GM19043 (cell line): Measurements from ENCODE around the gene PLIN5.

Source experiments
- ATAC-seq: cut with Tn5 transposase; IDR thresholded peaks from one replicate; pipeline ENCODE4 v1.9.1; 2021; ENCODE audit warnings: low read depth; ENCODE audit not compliant: unreplicated experiment

PLIN5 gene

DNA sequence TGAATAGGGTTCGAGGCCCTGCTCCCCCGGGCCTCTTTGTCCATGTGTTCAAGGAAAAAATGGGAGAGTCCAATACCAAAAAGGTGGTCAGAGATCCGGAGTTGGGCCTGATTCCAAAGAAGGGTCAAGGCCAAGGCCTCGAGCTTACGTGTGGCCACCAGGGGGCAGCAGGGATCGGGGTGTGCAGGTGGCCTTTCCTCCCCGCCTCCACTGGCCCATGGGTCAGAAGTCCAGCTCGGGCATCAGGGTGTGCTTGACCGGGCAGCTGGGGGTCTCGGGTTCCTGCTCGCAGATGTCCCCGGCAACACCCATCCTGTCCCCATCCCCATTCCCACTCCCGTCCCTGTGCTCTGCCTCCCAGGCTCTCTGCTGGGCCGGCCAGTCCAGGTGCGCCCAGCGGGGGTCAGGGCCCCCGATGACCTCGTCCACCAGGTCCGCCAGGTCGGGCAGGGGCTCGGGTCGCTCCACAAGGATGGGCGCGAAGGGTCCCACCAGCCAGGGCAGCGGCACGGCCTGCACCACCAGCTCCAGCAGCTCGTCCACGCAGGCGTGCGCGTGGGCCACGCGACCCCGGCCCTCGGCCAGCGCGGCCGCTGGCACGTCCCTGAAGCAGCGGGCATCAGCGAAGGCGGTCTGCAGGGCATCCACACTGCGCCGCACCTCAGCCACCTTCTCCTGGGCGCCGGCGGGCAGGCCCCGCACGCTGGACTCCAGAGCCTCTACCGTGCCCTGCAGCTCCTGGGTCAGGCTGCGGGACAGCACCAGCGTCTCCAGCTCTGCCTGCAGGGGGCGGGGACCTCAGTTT lies 11.5 kb downstream of the PLIN5 start:
- no peak for ATAC-seq

DNA sequence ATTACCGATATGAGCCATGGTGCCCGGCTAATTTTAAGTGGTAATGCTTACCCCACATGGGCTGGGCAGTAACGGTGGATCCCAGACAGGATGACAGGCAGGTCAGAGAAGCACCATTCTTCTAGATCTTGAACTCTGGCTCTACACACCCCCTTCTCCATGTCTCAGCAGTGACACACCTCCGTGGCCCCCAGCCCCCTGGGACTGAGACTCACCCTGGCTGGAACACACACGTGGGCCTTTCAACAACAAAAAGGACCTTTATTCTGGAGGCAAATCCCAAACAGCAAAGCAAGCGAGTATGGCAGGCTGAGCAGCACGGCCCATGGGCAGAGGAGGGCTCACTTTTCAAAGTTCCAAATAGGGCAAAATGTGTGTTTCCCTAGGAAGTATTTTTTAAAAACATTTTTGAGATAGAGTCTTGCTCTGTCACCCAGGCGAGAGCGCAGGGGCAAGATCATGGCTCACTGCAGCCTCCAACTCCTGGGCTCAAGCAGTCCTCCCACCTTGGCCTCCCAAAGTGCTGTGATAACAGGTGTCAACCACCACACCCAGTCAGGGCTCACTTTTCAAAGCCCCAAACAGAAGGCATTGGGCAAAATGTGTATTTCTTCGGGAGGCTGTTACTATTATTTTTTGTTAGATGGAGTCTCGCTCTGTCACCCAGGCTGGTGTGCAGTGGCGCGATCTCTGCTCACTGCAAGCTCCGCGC lies 12.6 kb downstream of the PLIN5 start:
- no peak for ATAC-seq

DNA sequence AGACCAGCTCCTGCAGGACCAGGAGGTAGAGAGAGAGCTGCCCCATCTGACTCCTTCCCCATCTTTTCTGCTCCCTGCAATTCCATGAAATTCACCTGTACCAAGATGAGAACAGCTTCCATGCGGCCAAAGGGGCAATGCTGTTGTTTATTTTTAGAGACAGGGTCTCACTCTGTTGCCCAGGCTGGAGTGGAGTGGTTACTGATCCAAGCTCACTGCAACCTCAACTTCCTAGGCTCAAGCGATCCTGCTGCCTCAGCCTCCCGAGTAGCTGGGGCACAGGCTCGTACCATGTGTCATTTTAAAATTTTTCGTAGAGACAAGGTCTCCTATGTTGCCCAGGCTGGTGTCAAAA lies 13.2 kb downstream of the PLIN5 start:
- ATAC-seq: no peak

DNA sequence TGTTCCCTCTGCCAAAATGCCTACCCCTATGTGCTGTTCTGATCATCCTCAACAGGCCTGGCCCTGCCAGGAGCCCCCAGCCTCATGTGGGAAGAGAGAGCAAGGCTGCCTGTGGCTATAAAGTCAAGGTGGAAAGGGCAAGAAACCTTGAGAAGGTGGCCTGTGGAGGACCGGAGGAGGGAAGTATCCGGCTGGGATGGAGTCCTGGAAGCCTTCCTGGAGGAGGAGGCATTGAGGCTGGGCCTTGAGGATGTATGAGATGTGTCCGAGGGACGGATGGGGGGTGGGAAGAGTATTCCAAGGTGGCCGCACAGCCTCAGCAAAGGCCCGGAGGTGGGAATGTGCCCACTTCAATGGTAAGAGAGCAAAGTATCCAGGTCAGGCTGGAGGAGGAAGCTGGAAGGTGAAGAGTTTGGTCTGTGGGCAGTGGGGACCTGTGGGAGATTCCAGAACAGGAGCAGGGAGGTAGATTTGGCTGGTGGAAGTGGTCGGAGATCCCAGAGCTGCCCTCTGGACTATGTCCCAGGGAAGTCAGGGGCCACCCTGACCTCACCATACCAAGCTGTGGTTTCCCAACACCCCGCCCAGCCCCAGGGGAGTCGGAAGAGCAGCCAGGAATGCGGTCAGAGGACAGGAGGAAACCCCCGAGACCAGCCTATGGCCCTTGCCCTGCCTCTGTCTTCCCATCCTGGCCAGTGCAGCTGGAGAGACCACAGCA lies 13.7 kb downstream of the PLIN5 start:
- no peak for ATAC-seq

DNA sequence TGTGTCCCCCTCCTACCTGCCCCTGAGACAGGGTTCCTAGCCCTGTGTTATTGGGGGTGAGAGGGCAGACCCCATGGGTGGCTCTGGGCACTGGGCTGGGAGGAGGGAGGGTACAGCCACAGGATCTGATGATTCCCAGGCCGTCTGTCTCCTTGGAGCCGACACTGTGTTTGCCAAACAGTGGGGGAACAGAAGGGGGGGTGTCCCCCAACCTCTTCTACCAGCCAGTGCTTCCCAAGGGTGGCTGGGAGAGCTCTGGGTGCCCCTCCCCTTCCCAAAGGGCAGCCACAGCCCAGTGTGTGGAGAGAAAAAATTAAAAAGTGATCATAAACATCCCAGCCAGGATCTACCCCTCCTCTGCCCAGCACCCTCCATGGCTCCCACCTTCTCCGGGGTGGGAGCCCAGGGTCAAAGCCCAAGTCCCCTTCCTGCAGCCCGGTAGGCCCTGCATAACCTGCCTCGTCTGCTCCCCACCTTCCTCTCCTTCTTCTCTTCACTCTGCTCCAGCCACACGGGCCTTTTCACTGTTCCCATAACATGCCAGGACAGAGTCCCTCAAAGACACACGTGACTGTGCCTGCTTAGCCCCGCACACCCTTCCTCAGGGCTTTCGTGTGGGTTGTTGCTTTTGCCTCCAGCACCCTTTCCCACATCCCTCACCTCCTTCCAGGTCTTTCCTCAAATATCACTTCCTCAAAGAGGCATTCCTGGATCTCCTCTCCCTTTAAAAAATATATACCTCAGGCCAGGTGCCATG lies 15.3 kb downstream of the PLIN5 start:
- no peak for ATAC-seq

DNA sequence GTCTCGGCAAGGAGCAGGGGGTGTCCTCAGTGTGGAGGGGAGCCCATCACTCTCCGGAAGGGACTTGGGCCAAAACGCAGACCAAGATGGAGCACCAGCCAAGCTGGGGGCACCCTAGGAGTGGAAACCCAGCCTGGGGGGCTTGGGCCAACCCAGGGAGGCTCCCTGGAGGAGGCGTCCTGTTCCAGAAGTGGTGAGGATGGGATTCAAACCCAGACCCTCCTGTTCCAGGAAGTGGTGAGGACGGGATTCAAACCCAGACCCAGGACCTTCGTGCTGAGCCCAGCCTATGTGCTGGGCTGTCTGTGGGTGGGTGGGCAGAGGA lies 15.9 kb downstream of the PLIN5 start:
- ATAC-seq: no peak

DNA sequence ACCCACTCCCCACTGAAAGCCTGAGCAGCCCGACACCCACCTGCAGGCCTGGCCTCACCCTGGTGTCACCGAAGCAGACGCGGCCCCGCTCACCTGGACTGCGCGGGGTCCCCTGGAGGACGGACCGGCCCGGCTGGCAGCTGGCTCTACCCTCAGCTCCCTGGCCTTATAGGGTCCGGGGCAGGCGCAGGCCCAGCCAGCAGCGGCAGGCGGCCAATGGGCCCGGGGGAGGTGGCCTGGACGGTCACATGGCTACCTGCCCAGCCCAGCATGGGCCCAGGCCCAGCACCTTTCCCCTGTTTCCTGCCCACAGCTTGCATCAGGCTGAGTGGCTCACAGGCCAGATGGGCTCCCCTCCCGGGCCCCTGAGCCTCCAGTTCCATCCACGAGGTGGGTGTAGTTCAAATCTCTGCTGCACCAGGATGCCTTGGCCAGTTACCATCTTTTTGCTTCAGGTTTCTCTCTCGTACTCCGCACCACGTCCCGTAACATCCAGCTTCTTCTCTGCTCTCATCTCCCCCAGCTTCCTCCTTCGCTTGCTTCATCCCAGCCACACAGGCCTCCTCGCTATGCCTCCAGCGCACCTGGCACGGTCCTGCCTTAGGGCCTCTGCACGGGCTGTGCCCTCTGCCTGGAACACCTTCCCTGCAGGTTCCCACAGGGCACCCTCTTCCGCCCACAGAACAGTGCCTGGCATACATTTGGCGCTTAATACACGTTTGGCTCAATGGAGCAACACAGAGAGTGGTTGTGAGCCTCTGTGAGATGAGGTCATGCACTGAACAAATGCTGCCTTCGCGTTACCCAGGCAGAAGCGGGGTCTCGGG lies 16.5 kb downstream of the PLIN5 start, which contains the start of gene PLIN4:
Gene PLIN4 (minus strand): TSS at position 142 of the 827 bp plus-strand sequence. CDS start 214 bp downstream, outside the sequence.
- no peak for ATAC-seq

DNA sequence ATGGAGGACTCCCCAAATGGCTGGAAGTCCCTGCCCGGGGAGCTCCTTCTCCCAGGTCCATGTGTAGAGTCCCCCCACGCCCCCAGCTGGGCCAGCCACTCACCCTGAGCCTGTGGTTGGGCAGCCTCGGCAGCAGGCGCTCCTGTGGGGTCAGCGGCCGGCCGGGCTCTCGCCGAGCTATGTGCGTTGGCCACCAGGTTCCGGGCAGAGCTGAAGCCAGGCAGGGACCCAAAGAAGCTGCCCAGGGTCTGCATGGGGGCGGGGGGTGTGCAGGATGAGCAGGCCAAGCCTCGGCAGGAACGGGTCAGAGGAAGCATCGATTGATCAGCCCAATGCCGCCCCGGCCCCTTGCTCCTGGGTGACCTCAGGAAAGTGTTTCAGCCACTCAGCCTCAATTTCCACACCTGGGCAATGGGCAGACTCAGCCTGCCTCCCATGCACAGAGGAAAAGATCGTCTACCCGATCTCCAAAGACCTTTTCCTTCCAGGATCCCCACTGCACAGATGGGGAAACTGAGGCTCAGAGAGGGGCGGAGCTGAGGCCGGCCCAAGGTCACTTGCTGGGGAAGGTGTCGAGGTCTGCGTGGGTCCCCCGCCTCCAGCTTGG lies 17.5 kb downstream of the PLIN5 start:
- ATAC-seq: no peak

DNA sequence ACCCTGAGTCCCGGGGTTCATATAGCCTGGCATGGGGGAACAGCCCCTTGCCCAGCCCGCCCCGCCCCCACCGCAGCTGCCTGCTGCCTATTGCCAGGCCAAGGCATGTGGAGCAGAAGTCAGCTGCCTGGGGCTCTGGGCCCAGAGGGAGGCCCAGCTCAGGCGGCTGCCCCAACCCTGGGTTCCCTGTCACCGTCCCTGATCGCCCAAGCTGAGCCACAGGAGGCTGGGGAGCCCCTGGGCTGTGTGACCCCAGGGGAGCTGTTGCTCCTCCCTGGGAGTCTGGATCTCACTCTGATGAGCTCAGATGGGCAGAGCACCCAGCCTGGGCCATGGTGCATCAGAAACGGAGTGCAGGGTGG lies 18.1 kb downstream of the PLIN5 start:
- ATAC-seq: no peak

DNA sequence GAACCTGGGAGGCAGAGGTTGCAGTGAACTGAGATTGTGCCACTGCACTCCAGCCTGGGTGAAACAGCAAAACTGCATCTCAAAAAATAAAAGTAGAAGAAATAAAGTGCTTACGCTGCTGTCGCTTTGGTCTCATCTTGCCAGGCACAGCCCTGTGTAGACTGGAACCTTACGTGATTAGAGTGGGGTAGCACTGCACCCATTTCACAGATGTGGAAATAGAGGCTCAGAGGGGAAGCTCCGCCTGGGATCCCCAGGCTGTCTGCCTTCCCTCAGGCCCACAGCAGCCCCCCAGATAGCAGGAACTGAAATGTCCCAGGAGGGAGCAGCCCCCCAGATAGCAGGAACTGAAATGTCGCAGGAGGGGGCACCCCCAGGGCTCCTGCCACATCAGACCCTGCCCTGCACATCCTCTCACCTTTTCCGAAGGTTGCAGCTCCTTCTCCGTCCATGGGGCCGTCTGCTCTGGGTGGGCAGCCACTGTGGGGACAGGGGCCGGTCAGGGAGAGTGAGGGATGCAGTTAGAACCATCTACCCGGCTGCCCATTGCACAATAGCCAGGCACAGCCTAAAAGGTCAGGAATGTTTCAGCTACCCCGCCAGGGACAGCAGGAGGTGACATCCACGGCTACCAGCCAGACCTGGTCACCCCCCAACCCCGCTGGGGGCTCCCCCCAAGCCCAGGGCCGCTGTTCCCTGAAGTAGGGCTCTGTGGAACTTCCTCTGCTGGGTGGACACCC lies 18.7 kb downstream of the PLIN5 start:
- no peak for ATAC-seq

DNA sequence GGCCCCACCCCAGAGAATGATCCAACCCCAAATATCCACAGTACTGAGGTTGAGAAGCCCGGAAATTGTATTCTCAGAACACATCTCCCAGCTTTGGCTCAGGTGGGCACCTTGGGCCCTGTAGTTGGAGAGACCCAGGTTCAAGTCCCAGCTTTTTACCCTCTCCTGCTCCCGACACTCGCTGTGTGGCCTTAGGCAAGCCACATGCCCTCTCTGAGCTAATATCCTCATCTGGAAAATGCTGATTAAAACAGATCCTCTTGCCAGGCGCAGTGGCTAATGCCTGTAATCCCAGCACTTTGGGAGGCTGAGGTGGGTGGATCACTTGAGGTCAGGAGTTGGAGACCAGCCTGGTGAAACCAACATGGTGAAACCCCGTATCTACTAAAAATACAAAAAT lies 19.3 kb downstream of the PLIN5 start:
- ATAC-seq: no peak

DNA sequence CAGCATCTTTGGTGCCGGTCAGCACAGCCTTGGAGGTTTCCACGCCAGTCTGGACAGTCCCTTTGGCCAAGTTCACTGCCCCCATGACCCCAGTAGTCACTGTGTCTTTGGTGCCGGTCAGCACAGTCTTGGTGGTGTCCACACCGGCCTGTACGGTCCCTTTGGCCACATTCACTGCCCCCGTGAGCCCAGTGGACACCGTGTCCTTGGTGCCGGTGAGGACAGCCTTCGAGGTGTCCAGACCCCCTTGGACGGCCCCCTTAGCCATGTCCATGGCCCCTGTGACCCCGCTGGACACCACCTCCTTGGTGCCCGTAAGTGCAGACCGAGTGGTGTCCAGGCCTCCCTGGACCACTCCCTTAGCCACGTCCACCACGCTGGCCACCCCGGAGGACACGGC lies 21.8 kb downstream of the PLIN5 start:
- no peak for ATAC-seq

DNA sequence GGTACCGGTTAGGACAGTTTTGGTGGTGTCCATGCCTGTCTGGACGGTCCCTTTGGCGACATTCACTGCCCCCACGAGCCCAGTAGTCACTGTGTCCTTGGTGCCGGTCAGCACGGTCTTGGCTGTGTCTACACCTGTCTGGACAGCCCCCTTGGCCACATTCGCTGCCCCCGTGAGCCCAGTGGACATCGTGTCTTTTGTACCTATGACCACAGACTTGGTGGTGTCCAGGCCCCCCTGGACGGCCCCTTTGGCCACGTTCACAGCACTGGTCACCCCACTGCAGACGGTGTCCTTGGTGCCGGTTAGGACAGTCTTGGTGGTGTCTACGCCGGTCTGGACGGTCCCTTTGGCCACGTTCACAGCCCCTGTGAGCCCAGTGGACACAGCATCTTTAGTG lies 23.0 kb downstream of the PLIN5 start:
- ATAC-seq: no peak

DNA sequence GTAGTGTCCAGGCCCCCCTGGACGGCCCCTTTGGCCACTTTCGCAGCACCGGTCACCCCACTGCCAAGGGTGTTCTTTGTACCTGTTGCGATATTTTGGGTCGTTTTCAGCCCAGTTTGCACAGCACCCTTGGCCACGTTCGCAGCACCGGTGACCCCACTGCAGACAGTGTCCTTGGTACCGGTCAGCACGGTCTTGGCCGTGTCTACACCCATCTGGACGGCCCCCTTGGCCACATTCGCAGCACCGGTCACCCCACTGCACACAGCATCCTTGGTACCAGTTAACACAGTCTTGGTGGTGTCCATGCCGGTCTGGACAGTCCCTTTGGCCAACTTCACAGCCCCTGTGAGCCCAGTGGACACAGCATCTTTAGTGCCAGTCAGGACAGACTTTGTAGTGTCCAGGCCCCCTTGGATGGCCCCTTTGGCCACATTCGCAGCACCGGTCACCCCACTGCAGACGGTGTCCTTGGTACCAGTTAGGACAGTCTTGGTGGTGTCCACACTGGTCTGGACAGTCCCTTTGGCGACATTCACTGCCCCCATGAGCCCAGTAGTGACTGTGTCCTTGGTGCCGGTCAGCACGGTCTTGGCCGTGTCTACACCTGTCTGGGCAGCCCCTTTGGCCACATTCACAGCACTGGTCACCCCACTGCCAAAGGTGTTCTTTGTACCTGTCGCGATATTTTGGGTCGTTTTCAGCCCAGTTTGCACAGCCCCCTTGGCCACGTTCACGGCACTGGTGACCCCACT lies 23.5 kb downstream of the PLIN5 start:
- no peak for ATAC-seq

DNA sequence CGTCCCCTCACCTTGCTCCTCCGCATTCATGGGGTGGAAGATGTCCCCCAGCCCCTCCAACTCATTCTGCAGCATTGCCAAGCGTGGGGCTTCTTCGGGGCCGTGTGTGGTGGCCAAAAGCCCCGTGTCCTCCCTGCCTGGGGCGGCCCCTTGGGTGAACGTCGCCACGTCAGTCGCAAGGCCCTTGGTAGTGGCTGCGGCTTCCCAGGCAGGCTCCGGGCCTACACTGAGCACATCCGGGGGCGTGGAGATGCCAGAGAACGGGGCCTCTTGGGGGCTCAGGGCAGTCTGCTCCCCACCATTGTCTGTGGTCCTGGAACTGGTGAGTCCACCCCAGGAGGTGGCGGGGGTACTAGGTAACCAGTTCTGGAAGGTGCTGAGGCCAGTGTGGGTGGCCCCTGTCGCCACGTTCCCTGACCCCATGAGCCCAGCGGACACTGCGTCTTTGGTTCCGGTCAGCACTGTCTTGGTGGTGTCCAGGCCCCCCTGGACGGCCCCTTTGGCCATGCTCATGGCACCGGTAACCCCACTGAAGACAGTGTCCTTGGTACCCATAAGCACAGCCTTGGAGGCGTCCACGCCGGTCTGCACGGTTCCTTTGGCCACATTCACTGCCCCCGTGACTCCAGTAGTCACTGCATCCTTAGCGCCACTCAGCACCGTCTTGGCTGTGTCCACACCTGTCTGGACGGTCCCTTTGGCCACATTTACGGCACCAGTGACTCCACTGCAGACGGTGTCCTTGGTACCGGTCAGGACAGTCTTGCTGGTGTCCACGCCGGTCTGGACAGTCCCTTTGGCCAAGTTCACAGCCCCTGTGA lies 24.4 kb downstream of the PLIN5 start:
- no peak for ATAC-seq

DNA sequence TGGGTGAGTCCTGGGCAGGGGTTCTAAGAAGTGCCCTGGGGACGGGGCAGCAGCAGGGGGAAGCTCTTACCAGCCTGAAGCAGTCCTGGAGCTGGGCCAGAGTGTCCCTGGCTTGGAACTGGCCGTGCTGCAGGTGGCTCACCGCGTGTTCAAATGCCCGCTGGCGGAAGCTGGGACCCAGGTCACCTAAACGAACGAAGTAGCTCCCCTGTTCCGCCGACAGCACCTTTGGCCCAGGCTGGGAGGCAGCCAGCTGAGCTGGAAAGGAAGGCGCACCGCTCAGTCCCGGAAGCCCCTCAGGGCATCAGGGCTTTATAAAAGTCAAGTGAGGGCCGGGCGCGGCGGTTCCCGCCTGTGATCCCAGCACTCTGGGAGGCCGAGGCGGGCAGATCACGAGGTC lies 26.3 kb downstream of the PLIN5 start:
- no peak for ATAC-seq

DNA sequence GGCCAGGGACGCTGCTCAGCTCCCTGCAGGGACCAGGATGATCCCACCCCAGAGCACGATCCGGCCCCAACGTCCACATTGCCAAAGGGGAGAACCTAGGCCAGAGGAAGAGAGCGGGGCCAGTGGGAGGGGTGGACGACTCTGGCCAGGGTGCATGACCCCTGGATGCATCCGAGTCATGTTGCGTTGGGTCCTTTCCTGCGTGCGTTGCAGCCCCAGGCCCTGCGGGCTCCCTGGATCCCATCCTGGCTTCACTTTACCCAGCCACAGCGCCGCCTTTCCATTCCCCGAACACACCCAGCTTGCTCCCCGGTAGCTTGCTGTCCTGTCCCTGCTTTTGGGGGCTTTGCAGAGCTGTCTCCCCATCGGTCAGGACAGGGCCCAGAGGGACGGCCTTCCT lies 27.2 kb downstream of the PLIN5 start:
- ATAC-seq: no peak

DNA sequence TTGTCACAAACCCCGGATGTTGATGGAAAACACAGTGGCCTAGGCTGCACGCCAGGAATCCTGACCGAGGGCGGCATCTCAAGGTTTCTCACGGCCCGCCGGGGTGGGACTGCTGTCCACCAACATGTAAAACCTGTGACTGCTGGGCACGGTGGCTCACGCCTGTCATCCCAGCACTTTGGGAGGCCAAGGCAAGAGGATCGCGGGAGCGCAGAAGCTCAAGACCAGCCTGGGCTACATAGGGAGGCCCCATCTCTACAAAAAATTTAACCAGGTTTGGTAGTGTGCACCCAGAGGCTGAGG lies 27.9 kb downstream of the PLIN5 start:
- ATAC-seq: no peak
